ENCODE measurements around the gene CTIF. TPM values are rescaled to one million over a fixed set of nuclear protein-coding genes. Genes with fewer than 3 reads are reported as not detected.

CTIF gene
- total and polyA plus RNA-seq, 2 donors: 1.7 to 11.3 TPM

GRCh38 chr18:48554610-48555400 is 16.0 kb downstream of the CTIF start:
- 89% methylated on average over 7 of the region's 7 CpGs for WGBS
- H3K4me1 ChIP-seq (ENCODE audit: control insufficient read depth in 2 of 2, insufficient read depth in 2 of 2, low read length in 2 of 2): no peaks in the 10 kb centered on the region
- H3K27me3 ChIP-seq (ENCODE audit: control insufficient read depth in 2 of 2, insufficient read depth in 1 of 2, low read length in 1 of 2): no peaks in the 10 kb centered on the region
- no peak overlapping the region for H3K4me3 ChIP-seq (ENCODE audit: low read length in 2 of 2)
- H3K9me3 ChIP-seq (ENCODE audit: control insufficient read depth in 2 of 2, insufficient read depth in 1 of 2, low read length in 1 of 2): peaks cover 0 to 2% of the 10 kb centered on the region in 2 donors
- DNase-seq (ENCODE audit: low read depth in 6 of 9, low spot score in 9 of 9): no peak
- H3K27ac ChIP-seq (ENCODE audit: low read depth in 1 of 2, low read length in 1 of 2): no peak overlapping the region
- no peaks in the 10 kb centered on the region for H3K36me3 ChIP-seq (ENCODE audit: control insufficient read depth in 2 of 2, insufficient read depth in 2 of 2, low read length in 1 of 2)

DNA sequence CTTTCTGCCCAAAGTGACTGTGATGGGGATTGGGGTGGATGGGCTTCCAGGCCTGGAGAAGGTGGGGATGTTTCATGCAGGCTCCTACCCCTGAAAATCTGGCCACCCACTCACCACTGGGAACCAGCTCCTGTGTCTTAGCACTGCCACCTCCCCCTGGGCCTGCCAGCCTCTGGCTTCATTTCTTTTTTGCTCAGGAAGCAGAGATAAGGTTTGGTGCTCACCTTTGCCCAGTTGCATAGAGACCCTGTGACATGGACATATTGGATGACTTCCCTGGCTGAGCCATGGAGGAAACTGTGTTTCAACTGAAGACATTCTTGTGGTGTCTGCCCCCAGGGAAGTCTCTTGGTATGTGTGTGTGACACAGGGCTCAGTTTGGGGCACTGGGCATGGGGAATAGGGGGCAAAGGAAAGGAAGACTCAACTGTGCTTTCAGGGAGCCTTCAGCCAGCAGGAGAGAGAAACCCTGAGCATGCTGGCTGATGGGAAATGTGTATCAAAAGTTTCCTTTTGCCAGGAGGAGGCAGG is 16.7 kb downstream of the CTIF start:
- H3K4me3 ChIP-seq (ENCODE audit: low read length in 2 of 2): no peak overlapping the region
- no peak for DNase-seq (ENCODE audit: low read depth in 6 of 9, low spot score in 9 of 9)
- no peaks in the 10 kb centered on the region for H3K36me3 ChIP-seq (ENCODE audit: control insufficient read depth in 2 of 2, insufficient read depth in 2 of 2, low read length in 1 of 2)
- no peaks in the 10 kb centered on the region for H3K4me1 ChIP-seq (ENCODE audit: control insufficient read depth in 2 of 2, insufficient read depth in 2 of 2, low read length in 2 of 2)
- peaks cover 0 to 2% of the 10 kb centered on the region in 2 donors for H3K9me3 ChIP-seq (ENCODE audit: control insufficient read depth in 2 of 2, insufficient read depth in 1 of 2, low read length in 1 of 2)
- H3K27ac ChIP-seq (ENCODE audit: low read depth in 1 of 2, low read length in 1 of 2): no peak overlapping the region
- H3K27me3 ChIP-seq (ENCODE audit: control insufficient read depth in 2 of 2, insufficient read depth in 1 of 2, low read length in 1 of 2): no peaks in the 10 kb centered on the region

DNA sequence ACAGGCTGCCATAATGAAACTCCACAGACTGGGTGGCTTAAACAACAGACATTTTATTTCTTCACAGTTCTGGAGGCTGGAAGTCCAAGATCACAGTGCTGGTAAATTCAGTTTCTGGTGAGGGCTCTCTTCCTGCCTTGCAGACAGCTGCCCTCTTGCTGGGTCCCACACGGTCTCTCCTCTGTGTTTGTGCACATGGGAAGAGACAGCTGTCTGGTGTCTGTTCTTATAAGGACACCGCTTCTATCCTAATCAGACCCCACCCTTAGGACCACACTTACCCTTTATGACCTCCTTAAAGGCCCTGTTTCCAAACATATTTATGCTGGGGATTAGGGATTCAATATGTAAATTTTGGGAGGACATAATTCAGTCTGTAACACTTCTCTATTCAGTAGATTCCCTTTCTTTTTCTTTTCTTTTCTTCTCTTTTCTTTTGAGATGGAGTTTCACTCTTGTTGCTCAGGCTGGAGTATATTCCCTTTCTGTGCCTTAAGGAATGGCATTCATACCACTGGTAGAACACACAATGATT is 18.9 kb downstream of the CTIF start:
- no peak for DNase-seq (ENCODE audit: low read depth in 6 of 9, low spot score in 9 of 9)
- Histone ChIP-seq H3K27ac (ENCODE audit: low read depth in 1 of 2, low read length in 1 of 2) (no peak overlapping the region), H3K36me3 (ENCODE audit: control insufficient read depth in 2 of 2, insufficient read depth in 2 of 2, low read length in 1 of 2) (no peaks in the 10 kb centered on the region), H3K9me3 (ENCODE audit: control insufficient read depth in 2 of 2, insufficient read depth in 1 of 2, low read length in 1 of 2) (peaks cover 0 to 2% of the 10 kb centered on the region in 2 donors), H3K4me3 (ENCODE audit: low read length in 2 of 2) (no peak overlapping the region), H3K27me3 (ENCODE audit: control insufficient read depth in 2 of 2, insufficient read depth in 1 of 2, low read length in 1 of 2) (no peaks in the 10 kb centered on the region), H3K4me1 (ENCODE audit: control insufficient read depth in 2 of 2, insufficient read depth in 2 of 2, low read length in 2 of 2) (no peaks in the 10 kb centered on the region)
- 96% methylated on average over 2 of the region's 2 CpGs for WGBS

GRCh38 chr18:48558248-48558647 is 19.4 kb downstream of the CTIF start:
- 93% methylated on average over 2 of the region's 2 CpGs for WGBS

GRCh38 chr18:48560491-48560890 is 21.7 kb downstream of the CTIF start:
- Histone ChIP-seq H3K4me1 (ENCODE audit: control insufficient read depth in 2 of 2, insufficient read depth in 2 of 2, low read length in 2 of 2) (no peaks in the 10 kb centered on the region), H3K9me3 (ENCODE audit: control insufficient read depth in 2 of 2, insufficient read depth in 1 of 2, low read length in 1 of 2) (peaks cover 0 to 2% of the 10 kb centered on the region in 2 donors), H3K4me3 (ENCODE audit: low read length in 2 of 2) (no peak overlapping the region), H3K27me3 (ENCODE audit: control insufficient read depth in 2 of 2, insufficient read depth in 1 of 2, low read length in 1 of 2) (no peaks in the 10 kb centered on the region), H3K27ac (ENCODE audit: low read depth in 1 of 2, low read length in 1 of 2) (no peak overlapping the region), H3K36me3 (ENCODE audit: control insufficient read depth in 2 of 2, insufficient read depth in 2 of 2, low read length in 1 of 2) (no peaks in the 10 kb centered on the region)
- DNase-seq (ENCODE audit: low read depth in 6 of 9, low spot score in 9 of 9): no peak
- 98% methylated on average over 7 of the region's 7 CpGs for WGBS

More at GRCh38 chr18:48558248-48558647, 19.4 kb downstream of the CTIF start:
- DNase-seq (ENCODE audit: low read depth in 6 of 9, low spot score in 9 of 9): no peak
- H3K4me1 ChIP-seq (ENCODE audit: control insufficient read depth in 2 of 2, insufficient read depth in 2 of 2, low read length in 2 of 2): no peaks in the 10 kb centered on the region
- no peak overlapping the region for H3K27ac ChIP-seq (ENCODE audit: low read depth in 1 of 2, low read length in 1 of 2)
- H3K4me3 ChIP-seq (ENCODE audit: low read length in 2 of 2): no peak overlapping the region
- H3K9me3 ChIP-seq (ENCODE audit: control insufficient read depth in 2 of 2, insufficient read depth in 1 of 2, low read length in 1 of 2): peaks cover 0 to 2% of the 10 kb centered on the region in 2 donors
- H3K27me3 ChIP-seq (ENCODE audit: control insufficient read depth in 2 of 2, insufficient read depth in 1 of 2, low read length in 1 of 2): no peaks in the 10 kb centered on the region
- H3K36me3 ChIP-seq (ENCODE audit: control insufficient read depth in 2 of 2, insufficient read depth in 2 of 2, low read length in 1 of 2): no peaks in the 10 kb centered on the region

DNA sequence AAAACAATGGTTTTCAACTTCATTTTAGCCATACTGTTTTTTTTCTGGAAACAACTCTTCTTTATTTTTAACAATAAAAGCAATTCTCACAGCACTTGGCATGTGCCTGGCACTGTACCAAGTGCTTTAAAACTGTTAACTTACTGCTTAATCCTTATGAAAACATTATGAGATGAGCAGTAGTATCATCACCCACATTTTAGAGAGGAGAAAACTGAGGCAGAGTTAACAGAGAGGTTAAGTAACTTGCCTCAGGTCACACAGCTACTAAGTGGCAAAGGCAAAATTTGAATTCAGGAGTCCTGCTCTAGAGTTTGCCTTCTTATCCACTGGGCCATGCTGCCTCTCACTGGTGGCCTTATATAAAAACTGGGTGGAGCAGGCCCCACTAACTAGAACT is 23.2 kb downstream of the CTIF start:
- no peaks in the 10 kb centered on the region for H3K36me3 ChIP-seq (ENCODE audit: control insufficient read depth in 2 of 2, insufficient read depth in 2 of 2, low read length in 1 of 2)
- no peaks in the 10 kb centered on the region for H3K27me3 ChIP-seq (ENCODE audit: control insufficient read depth in 2 of 2, insufficient read depth in 1 of 2, low read length in 1 of 2)
- no peak overlapping the region for H3K27ac ChIP-seq (ENCODE audit: low read depth in 1 of 2, low read length in 1 of 2)
- no peaks in the 10 kb centered on the region for H3K4me1 ChIP-seq (ENCODE audit: control insufficient read depth in 2 of 2, insufficient read depth in 2 of 2, low read length in 2 of 2)
- peaks cover 0 to 2% of the 10 kb centered on the region in 2 donors for H3K9me3 ChIP-seq (ENCODE audit: control insufficient read depth in 2 of 2, insufficient read depth in 1 of 2, low read length in 1 of 2)
- DNase-seq (ENCODE audit: low read depth in 6 of 9, low spot score in 9 of 9): no peak
- H3K4me3 ChIP-seq (ENCODE audit: low read length in 2 of 2): no peak overlapping the region

DNA sequence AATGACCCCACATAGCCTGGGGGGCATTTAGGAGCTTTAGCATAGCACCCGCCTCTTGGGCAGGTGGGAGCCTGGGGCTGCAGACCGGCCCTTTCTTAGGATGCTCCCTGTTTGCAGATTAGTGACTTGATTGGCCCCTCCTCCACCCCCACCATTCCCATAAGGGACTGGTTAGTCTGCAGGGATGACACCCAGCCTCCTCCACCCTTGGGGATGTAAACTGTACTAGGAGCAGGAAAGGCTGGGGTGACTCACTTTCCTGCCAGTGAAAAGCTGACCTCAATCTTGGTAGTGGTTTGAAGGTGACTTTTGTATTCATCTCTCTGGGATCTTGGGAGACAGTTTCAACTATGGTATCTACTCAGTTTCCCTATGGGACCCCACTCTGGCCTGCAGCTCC is 24.2 kb downstream of the CTIF start:
- Histone ChIP-seq H3K4me1 (ENCODE audit: control insufficient read depth in 2 of 2, insufficient read depth in 2 of 2, low read length in 2 of 2) (no peaks in the 10 kb centered on the region), H3K36me3 (ENCODE audit: control insufficient read depth in 2 of 2, insufficient read depth in 2 of 2, low read length in 1 of 2) (no peaks in the 10 kb centered on the region), H3K4me3 (ENCODE audit: low read length in 2 of 2) (no peak overlapping the region), H3K27ac (ENCODE audit: low read depth in 1 of 2, low read length in 1 of 2) (no peak overlapping the region), H3K27me3 (ENCODE audit: control insufficient read depth in 2 of 2, insufficient read depth in 1 of 2, low read length in 1 of 2) (no peaks in the 10 kb centered on the region), H3K9me3 (ENCODE audit: control insufficient read depth in 2 of 2, insufficient read depth in 1 of 2, low read length in 1 of 2) (peaks cover 0 to 2% of the 10 kb centered on the region in 2 donors)
- WGBS: 99% methylated on average over 2 of the region's 2 CpGs
- DNase-seq (ENCODE audit: low read depth in 6 of 9, low spot score in 9 of 9): no peak

DNA sequence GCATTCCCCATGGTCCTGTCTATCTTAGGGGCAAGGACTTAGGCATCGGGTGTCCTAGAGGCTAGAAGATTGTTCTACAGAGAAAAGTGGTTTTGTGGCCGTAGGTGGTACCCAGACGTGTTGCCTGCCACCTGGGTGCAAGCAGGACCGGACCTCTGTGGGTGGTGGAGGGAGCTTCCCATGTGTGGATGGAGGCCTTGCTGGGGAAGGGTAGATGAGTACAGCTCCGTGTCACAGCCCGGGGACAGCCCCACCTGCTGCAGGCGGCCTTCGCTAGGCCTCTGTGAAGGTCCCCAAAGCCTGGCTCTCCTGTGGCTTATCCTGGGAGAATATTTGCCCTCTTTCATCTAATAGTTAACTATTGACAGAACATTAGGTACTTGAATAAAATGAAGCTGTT is 25.3 kb downstream of the CTIF start:
- Histone ChIP-seq H3K27me3 (ENCODE audit: control insufficient read depth in 2 of 2, insufficient read depth in 1 of 2, low read length in 1 of 2) (no peaks in the 10 kb centered on the region), H3K4me1 (ENCODE audit: control insufficient read depth in 2 of 2, insufficient read depth in 2 of 2, low read length in 2 of 2) (no peaks in the 10 kb centered on the region), H3K9me3 (ENCODE audit: control insufficient read depth in 2 of 2, insufficient read depth in 1 of 2, low read length in 1 of 2) (peaks cover 0 to 2% of the 10 kb centered on the region in 2 donors), H3K36me3 (ENCODE audit: control insufficient read depth in 2 of 2, insufficient read depth in 2 of 2, low read length in 1 of 2) (no peaks in the 10 kb centered on the region), H3K27ac (ENCODE audit: low read depth in 1 of 2, low read length in 1 of 2) (no peak overlapping the region), H3K4me3 (ENCODE audit: low read length in 2 of 2) (no peak overlapping the region)
- 94% methylated on average over 8 of the region's 8 CpGs for WGBS
- DNase-seq (ENCODE audit: low read depth in 6 of 9, low spot score in 9 of 9): no peak

DNA sequence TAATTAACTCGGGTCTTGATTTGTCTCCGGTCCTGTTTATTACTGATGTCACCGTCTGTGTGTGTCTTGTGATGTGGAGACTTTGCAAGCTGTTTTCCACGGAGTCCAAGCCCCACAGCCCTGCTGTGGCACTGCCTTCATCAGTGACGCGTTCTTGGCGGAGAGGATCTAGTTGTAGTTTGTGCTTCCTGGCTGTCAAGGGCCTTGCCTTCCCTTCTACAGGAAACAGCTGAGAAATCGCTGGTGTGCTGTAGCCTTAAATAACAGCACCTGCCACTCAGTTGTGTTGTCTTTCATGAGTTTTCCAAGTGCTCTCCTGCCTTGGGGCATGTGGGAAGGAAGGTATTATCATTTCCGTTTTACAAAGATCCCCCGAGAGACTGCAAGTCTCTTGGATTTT is 26.3 kb downstream of the CTIF start:
- no peaks in the 10 kb centered on the region for H3K9me3 ChIP-seq (ENCODE audit: control insufficient read depth in 2 of 2, insufficient read depth in 1 of 2, low read length in 1 of 2)
- 80% methylated on average over 10 of the region's 10 CpGs for whole genome bisulfite sequencing
- H3K27me3 ChIP-seq (ENCODE audit: control insufficient read depth in 2 of 2, insufficient read depth in 1 of 2, low read length in 1 of 2): no peaks in the 10 kb centered on the region
- no peak for DNase-seq (ENCODE audit: low read depth in 6 of 9, low spot score in 9 of 9)
- H3K27ac ChIP-seq (ENCODE audit: low read depth in 1 of 2, low read length in 1 of 2): no peak overlapping the region
- no peak overlapping the region for H3K4me3 ChIP-seq (ENCODE audit: low read length in 2 of 2)
- no peaks in the 10 kb centered on the region for H3K36me3 ChIP-seq (ENCODE audit: control insufficient read depth in 2 of 2, insufficient read depth in 2 of 2, low read length in 1 of 2)
- H3K4me1 ChIP-seq (ENCODE audit: control insufficient read depth in 2 of 2, insufficient read depth in 2 of 2, low read length in 2 of 2): no peaks in the 10 kb centered on the region

Data from thymus (tissue), 11 donors.